ENCODE data around the gene RARG.
A peak's percentile ranks its signal among the peaks of the same experiment; 100 is the strongest.

The RARG gene

DNA sequence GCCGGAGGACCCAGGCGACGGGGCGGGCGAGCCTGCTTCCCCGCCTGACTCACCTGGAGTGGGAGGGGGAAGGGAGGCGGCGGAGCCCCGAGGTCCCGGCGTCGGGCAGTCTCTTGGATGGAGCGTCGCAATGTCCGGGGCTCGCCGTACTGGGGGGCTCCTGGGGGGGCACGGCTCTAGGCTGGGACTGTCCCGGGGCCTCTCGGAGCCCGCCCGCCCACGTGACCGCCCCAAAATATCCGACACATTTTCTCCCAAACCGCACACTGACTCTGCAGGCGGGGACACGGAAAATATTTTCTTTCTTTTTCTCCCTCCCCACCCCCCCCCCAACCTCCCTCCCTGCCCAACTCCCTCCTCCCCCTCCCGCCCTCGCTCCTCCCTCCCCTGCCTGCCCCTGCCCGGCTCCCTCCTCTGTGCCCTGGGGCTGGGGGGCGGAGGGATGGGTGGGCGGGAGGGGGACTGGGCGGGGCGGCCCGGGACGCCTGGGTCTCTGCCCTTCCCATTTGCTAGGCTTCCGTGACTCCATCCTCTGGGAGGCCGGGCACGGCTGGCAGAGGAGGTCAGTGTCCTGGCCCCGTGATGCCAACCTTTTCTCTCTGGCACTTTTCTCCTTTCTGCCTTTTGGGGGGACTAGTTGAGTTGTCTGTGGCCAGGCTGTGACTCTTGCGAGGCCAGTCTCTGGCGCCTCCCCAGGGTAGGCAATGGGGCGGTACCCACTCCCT lies at the start of gene RARG:
TSS of gene RARG (minus strand) at position 289 of the 725 bp plus-strand sequence. CDS start 4,664 bp downstream, outside the sequence.
- DNase-seq (ENCODE audit: low read depth): peak; percentile 62

DNA sequence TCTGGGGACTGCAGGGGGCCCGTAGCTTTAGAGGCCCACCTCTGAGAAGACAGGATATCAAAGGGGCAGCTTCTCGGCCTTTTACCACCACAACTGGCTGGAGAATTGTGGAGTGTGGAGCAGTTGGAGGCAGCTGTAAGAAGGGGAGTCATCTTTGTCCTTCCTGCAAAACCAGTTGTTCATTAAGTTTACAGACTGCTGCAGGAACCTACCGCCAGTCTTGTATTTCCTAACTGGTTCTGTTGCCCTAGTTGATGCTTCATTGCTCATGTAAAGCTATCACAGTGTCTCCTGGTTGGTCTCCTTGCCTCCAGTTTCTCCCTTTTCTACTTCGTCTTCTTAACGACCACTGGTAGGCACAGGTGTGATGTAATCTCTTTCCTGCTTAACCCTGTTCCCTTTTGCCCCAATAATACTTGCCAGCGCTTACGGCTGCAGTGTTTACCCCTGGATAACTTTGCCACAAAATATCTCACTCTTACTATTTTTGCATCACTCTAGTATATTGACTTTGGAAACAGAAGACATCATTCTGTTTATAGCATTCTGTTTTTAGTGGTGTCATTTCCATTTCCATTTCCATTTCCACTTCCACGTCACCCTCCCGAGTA lies 48.0 kb upstream of the RARG start:
- DNase-seq (ENCODE audit: low read depth): no peak

DNA sequence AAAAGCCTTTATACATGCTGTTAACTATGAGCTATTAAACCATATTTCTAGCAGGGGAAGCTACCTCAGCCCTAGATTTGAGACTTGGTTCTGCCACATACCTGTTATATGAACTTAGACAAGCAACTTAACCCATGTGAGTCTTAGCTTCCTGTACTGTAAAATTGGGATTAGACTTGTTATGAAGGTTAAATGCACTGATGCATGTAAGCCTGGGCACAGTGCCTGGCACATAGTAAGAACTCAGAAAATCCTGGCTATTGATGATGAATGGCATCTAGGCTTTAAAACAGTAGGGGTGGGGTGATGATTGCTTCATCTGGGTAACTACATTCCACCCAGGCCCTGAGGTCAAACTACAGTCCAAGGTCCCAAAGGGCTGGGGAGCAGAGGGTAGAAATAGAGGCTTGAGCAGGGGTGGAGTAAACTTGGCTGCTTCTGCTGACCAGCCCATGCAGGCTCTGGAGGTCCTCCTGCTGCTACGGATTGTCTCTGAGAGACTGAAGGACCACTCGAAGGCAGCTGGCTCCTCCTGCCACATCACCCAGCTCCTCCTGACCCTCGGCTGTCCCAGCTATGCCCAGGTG lies 47.4 kb upstream of the RARG start:
- no peak for DNase-seq (ENCODE audit: low read depth)

DNA sequence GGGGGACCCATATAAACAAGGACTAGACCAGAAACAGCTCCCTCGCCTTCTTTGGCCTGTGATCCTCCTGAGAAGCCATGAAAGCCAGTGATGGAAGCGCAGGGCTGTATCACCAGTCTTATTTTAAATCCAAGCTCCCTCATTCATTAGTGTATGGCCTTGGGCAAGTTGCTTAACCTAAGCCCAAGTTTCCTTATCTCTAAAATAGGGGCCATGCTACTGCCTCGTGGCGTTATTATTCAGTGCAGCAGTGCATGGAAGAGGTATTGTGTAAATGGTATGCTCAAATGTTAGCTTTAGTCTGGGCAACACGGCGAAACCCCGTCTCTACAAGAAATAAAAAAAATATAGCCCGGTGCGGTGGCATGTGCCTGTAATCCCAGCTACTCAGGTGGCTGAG lies 46.0 kb upstream of the RARG start:
- no peak for DNase-seq (ENCODE audit: low read depth)

DNA sequence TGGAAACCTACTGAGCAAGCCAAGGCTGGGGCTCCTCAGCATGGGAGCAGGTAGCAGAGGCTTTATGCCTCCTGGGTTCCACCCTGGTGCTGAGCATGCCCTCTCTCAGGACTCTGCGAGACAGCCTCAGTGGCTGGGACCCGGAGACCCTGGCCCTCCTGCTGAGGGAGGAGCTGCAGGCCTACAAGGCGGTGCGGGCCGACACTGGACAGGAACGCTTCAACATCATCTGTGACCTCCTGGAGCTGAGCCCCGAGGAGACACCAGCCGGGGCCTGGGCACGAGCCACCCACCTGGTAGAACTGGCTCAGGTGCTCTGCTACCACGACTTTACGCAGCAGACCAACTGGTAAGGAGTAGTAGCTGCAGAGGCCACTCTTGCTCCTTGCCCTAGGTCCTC lies 44.5 kb upstream of the RARG start:
- no peak for DNase-seq (ENCODE audit: low read depth)

DNA sequence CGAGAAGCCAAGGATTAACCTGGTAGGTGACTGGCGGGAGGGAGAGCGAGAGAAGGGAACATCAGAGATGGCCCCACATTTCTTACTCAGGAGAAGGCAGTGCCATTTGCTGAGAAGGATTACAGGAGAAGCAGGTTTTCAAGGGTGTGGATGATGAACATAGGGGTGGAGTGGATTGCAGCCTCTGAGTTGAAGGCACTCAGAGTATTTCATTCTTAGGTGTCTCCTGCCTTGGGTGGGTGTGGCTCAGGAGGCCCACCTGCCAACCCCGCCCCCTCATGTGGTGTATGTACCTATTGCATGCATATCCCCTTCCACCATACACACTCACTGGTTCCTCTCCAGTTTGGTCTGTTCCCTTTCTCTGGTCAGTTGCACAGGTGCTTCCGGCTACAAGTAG lies 42.4 kb upstream of the RARG start:
- no peak for DNase-seq (ENCODE audit: low read depth)

DNA sequence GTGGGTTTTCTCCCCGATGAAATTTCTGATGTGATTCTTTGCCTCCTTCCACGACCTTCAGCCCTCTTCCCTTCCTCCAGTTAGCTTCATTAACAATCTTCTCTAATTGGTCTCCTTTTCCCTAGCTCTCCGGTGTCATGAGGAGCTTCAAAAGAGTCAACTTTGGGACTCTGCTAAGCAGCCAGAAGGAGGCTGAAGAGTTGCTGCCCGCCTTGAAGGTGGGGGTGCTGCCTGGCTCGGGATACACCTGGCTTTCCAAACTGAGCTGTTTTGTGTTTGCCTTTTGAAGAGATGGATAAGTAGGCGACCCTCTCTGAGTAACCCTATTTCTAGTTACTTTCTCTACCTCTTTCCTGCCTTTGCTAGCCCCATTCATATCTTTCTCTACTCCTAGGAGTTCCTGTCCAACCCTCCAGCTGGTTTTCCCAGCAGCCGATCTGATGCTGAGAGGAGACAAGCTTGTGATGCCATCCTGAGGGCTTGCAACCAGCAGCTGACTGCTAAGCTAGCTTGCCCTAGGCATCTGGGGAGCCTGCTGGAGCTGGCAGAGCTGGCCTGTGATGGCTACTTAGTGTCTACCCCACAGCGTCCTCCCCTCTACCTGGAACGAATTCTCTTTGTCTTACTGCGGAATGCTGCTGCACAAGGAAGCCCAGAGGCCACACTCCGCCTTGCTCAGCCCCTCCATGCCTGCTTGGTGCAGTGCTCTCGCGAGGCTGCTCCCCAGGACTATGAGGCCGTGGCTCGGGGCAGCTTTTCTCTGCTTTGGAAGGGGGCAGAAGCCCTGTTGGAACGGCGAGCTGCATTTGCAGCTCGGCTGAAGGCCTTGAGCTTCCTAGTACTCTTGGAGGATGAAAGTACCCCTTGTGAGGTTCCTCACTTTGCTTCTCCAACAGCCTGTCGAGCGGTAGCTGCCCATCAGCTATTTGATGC lies 36.9 kb upstream of the RARG start:
- DNase-seq (ENCODE audit: low read depth): no peak

DNA sequence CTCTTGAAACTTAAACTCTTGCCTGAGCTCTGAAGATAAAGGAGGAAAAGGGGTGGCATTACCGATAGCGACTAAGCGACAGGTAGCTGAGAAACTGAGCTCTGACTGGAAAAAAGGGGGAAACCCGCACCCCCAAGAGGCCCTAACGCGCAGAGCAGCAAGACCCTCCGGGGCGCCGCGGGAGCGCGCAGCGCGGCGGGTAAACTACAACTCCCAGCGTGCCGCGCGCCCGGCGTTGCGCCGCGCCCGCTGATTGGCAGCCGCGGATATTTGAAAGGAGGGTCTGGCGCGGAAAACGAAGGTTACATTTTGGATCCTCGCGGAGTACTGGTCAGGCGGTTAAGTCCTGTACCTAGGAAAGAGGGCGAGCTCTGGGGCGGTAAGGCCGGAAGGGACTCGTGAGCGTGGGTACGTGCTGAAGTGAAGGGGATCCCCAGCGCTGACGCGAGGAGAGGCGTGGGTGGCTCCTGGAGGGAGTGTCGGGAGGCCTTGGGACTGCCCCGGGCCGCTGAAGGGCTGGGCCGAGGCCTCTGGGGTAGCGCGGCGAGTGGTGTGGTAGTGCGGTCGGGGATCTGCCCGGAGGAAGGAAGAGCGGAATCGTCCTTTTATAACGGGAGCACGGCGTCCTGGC lies 36.1 kb upstream of the RARG start, which contains the start of gene ESPL1:
TSS of gene ESPL1 (plus strand) at position 301 of the 631 bp plus-strand sequence. CDS start 468 bp downstream, outside the sequence.
- DNase-seq (ENCODE audit: low read depth): peak; percentile 88

DNA sequence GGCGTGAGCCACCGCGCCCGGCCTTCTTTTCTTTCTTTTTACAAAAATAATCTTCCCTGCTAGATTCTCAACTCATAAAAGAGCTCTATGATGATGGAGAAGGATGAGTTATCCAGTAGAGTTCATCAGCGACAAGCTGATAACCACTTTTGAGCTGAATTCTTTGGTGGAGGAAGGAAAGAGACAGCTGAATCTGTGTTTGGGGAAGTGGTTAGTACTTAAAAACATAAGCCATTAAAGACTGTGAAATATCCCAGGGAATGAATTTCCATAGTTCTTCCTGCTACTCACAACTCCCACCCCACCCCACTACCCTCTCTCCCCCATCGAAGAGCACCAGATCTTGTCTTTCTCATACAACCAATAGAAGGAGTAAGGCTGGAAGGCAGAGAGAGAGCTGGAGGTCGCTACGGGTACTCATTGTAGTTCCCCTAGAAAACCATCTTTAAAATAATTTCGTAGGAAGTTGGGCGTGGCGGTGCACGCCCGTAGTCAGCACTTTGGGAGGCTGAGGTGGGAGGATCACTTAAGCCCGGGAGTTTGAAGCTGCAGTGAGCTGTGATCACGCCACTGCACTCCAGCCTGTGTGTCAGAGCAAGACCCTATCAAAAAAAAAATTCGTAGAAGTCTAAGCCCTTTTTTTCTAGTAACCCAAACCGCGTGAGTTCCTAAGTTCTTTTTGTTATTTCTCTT lies 35.4 kb upstream of the RARG start:
- DNase-seq (ENCODE audit: low read depth): peak; percentile 40

DNA sequence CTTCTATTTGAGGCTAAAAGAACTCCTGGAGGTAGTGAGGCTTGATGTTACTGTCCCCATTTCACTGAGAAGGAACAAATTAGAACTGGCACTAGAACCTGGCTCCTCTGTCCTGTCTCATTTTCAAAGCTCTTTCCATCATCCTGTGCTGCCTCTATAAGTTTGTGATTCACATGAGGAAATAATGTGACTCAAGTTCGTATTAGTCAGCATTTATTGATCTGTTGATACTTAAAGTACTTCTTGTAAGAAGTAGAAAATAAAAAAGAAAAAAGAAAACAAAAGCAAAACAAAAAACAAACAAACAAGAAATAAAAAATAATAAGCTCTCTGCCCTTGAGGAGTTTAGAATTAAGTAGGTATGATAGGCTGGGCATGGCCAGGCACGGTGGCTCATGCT lies 33.8 kb upstream of the RARG start:
- DNase-seq (ENCODE audit: low read depth): no peak

DNA sequence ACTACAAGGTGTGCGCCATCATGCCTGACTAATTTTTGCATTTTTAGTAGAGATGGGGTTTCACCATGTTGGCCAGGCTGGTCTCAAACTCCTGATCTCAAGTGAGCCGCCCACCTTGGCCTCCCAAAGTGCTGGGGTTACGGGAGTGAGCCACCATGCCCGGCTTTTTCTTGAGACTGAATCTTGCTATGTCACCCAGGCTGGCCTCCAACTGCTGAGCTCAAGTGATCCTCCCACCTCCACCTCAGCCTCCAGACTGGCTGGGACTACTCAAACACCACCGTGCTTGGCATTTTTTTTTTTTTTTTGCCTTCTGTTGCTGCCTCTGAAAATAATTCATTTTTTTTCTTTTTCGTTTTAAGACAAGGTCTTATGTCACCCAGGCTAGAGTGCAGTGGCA lies 27.9 kb upstream of the RARG start:
- DNase-seq (ENCODE audit: low read depth): no peak

DNA sequence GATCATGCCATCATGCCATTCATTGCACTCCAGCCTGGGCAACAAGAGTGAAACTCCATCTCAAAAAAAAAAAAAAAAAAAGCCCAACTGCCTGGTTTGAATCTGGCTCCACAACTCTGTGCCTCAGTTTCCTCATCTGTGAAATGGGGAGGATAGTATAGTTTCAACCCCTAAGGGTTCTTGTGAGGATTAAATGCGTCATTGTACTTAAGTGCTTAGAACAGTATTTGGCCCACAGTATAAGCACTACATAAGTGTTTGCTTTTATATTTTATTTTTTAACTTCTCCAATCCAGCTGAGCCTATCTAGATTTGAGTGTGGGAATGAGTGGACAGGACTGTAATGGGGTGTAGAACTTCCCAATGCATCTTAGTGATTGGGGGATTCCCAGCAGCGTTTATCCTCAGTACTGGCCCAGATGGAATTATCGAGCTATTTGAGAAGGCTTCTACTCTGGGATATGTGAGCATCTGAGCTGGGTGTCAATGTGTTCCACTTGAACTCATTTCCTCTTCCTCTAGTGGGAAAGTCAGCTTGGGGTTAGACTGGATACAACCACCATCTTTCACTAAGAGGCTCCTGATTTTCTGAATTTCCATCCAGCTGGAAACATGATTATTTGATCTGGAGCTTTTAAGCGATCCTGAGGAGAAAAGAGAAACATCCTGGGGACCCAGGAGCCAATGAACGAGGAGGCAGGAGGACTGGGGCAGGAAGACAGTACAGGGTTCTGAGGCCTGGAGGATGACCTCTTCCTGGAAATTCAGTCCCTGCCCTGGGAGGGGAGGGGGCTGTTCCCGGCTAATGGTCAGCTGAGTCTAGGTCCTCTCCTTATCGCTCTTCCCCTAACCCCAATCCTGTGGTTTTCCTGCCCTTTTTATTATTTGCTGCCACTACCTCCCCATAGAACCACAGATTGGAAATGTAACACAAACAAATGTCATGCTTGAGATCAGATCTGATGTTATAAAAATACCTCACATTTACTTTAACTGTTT lies 26.8 kb upstream of the RARG start:
- DNase-seq (ENCODE audit: low read depth): no peak

DNA sequence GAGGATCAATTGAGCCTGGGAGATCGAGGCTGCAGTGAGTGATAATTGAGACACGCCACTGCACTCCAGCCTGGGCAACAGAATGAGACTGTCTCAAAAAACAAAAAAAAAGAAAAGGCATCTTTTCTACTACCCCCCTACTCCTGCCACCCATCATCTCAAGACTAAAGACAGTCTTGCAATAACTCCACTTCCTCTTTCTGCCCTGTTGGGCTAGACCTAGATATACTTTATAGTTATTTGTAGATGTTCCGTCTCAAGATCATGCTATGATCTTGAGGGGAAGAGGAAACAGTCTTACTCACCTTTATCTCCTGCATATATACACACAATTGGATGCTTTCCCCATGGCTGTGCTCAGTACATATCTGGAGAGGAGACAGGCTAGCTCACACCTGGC lies 24.0 kb upstream of the RARG start:
- no peak for DNase-seq (ENCODE audit: low read depth)

DNA sequence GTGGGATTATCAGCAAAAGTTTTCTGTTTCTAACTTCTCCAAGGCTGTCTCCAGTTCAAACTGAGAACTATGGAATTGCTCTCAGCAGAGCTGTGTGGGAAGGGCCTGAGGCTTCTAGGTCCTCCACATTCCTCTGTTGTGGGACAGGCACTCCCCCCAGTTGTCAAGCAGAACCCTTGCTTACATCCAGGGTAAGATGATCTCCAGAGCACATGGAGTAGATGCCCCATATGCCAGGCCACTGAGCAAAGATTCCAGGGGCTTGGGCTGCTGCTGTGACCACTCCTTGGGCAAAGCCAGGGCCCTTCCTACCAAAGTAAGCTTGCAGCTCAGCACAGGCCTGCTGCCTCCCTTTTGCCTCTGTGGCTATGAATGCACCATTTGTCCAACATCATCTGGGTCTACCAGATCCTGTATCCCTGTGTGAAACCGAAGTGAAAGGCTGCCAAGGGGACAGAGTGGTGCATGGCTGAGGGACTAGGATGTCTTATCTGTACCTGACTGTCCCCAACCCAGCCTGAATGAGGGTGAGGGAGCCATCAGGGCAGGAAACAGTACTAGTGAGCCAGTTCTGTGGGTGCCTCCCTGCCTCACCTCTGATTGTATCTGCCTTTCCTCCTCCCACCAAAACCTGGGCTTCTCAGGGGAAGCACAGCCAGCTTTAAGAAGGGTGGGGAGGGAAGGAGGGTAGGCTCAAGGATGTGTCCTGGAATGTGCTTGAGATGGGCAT lies 23.0 kb upstream of the RARG start:
- no peak for DNase-seq (ENCODE audit: low read depth)

DNA sequence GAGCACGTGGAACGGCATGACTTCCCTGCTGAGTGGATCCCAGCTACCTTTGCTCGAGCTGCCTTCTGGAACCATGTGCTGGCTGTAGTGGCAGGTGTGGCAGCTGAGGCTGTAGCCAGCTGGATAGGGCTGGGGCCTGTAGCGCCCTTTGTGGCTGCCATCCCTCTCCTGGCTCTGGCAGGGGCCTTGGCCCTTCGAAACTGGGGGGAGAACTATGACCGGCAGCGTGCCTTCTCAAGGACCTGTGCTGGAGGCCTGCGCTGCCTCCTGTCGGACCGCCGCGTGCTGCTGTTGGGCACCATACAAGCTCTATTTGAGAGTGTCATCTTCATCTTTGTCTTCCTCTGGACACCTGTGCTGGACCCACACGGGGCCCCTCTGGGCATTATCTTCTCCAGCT lies 21.3 kb upstream of the RARG start:
- no peak for DNase-seq (ENCODE audit: low read depth)

DNA sequence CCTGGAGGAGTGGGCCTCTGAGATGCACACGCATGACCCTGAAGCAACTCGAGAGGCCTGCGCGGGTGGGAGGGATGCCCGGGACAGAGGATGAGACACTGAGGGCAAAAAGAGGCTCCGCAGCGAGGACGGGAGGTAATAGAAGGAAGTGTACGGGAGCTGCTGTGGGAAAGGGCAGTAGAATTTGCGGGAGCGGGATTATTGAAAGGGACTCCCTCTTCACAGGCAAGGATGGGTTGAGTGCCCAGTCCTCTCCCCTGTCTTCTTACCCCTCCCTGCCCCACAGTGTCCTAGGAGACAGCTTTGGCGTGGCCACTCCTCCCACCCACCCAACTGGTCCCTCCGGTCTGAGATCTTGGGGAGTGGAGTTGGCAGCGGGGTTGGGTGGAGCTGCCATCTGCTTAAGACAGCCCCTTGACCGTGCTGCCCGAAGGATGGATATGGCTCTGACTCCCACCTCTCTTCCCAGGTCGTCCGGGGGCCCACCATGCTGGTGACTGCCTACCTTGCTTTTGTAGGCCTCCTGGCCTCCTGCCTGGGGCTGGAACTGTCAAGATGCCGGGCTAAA lies 20.4 kb upstream of the RARG start:
- no peak for DNase-seq (ENCODE audit: low read depth)

DNA sequence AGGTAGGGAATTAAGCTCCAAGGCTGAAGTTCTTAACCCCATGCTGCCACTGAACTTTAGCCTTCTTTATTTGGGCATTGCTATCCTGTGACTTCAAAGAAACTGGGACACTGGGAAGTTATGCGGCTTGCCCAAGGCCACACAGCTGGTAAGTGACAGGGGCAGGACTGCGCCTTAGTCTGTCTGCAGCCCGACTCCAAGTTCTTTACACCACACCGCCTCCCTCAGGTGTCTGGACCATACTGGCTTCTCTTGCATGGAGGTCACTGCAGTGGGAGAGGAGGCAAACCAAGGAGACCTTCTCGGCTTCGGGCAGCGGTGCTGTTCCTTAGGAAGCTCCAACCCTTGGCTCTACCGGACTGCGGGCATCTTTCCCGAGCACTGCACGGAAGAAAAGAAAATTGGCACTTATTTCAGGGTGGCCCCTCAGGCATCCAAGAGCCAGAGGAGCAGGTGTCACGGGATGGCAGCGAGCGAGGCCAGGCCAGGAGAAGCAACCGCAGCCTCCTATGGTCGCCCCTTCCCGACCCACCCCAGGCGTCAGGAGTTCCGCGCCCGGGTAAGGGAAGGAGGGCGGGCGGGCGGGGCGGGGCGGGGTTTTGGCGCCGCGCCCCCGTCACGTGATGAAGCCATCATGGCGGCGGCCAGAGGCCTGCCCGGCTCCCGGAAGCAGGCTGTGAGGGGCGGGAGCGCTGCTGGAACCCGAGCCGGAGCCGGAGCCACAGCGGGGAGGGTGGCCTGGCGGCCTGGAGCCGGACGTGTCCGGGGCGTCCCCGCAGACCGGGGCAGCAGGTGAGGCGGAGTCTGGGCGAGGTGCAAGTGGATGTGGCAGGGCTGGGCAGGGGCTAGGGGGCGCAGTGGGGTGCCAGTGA lies 19.7 kb upstream of the RARG start:
- peak; percentile 70 for DNase-seq (ENCODE audit: low read depth)

DNA sequence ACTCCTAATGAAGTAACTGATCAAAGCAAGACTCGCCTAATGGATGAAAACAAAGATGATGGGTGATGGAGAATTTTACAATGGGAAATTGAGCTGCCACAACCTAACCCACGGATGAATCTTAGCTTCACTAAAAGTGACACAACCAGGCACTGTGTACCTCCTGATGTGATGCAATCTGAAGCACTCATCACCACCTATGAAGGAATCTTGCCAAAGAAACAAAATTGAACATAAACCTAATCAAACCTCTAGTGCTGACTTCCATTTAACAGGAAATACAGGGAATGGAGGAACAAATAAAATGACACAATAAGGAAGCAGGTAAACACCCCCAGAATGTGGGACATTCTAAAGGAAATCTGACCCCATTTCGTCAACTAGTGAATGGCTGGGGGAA lies 13.3 kb upstream of the RARG start:
- no peak for DNase-seq (ENCODE audit: low read depth)

Measured in activated T-cell treated with anti-CD3 and anti-CD28 coated beads for 48 hours (primary cell).